Stimulated activated naive CD8-positive, alpha-beta T cell treated with anti-CD3 and anti-CD28 coated beads, Interleukin-15, Interleukin-2, amounts not matched to agents 100 ng/mL and 50 ng/mL, for 24 hours (primary cell): ENCODE measurements around the gene MRPL10.

Experiments used
- H3K27ac Mint-ChIP-seq: one replicate; pipeline ENCODE4 v1.8.0; 2021; ENCODE audit warnings: mild to moderate bottlenecking, mixed read lengths
- H3K27me3 Mint-ChIP-seq: one replicate; pipeline ENCODE4 v1.8.0; 2021; ENCODE audit warnings: mixed read lengths
- H3K36me3 Mint-ChIP-seq: one replicate; pipeline ENCODE4 v1.8.0; 2021; ENCODE audit warnings: low read depth, mixed read lengths
- H3K4me1 Mint-ChIP-seq: one replicate; pipeline ENCODE4 v1.8.0; 2021; ENCODE audit warnings: low read depth, mixed read lengths
- H3K4me3 Mint-ChIP-seq: one replicate; pipeline ENCODE4 v1.8.0; 2021; ENCODE audit warnings: mild to moderate bottlenecking, mixed read lengths
- H3K9me3 Mint-ChIP-seq: one replicate; pipeline ENCODE4 v1.8.0; 2021; ENCODE audit warnings: mixed read lengths

Gene MRPL10

DNA sequence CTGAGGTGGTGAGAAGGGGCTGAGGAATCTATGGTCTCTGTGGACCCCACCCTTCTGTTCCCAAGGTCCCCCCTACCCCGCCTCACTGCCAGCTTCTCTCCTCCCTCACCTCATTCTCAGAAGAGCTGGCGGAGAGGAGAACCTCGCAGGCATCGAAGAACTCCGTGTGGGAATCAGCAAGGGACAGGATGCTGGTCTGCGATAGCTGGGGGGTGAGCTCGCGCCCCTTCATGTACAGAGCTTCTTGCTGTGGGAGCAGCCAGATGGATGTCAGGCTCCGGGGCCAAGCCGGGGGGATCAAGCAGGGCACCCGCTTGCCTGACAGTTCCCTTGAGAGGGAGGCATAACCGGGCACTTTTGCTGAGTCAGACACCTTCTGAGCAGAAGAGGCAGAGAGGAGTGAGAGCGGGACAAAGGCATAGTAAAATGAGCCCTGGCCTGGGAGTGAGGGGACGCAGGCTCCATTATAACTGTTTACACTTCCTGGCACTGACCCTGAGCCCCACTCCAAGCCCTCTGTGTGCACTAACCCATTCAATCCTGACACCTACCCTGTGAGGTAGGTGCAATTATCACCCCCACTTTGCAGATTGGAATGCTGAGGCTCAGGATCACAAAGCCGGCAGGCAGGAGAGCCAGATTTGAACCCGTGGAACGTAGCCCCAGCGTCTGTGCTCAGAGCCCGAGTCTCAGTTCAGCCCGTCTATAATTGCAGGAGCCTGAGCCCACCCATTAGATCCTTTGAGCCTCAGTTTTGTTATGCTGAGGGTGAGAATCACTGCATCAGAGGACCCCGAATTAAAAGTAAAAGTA, 16.0 kb downstream of the MRPL10 start:
- Mint-ChIP-seq H3K27ac (no peak overlapping the region), H3K9me3 (no peaks in the 10 kb centered on the region), H3K27me3 (no peaks in the 10 kb centered on the region), H3K36me3 (peaks cover 34% of the 10 kb centered on the region), H3K4me3 (no peak overlapping the region), H3K4me1 (peaks cover 9% of the 10 kb centered on the region)

DNA sequence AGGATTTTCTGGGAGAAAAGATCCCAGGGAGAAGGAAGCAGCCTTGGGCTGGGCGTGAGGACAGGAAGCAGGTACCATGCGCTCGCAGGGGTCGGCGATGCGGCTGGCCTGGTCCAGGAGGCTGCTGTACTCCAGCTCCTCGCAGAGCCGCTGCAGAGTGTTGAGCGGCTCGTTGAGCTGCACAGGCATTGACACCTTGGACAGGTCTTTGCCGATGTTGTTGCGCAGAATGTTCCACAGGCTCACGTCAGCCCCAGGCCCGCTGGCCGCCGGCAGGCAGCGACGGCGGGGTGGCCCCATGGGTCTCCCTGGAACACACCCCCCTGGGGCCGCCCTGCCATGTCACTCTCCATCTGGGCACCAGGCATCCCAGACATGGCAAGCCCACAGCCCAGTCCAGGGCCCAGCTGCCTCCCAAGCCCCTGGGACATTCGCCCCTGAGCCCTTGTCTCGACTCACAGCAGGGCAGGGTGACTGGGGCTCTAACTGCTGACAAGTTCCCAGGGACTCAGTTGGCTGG, 17.8 kb downstream of the MRPL10 start:
- peaks cover 45% of the 10 kb centered on the region for H3K36me3 Mint-ChIP-seq
- H3K4me1 Mint-ChIP-seq: peaks cover 14% of the 10 kb centered on the region
- no peak overlapping the region for H3K27ac Mint-ChIP-seq
- no peaks in the 10 kb centered on the region for H3K27me3 Mint-ChIP-seq
- H3K4me3 Mint-ChIP-seq: no peak overlapping the region
- H3K9me3 Mint-ChIP-seq: no peaks in the 10 kb centered on the region

DNA sequence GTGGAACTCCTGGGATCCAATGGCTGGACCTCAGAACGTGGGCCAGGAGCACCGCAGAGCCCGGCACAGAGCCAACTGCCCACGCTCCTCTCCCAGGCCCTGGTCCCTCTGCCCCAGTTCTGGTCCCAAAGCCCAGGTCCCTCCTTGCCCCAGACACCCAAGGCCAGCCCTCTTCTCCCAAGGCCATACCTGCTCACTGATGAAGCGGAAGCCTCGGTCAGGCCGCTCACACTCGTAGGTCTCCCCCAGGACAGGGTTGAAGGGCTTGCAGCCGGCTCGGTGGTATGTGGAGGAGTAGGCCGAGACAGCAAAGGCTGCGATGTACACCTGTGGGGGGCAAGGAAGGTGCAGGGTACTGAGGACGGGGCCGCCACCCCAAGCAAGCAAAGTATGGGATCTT, 18.3 kb downstream of the MRPL10 start:
- Mint-ChIP-seq H3K27ac (no peak overlapping the region), H3K27me3 (no peaks in the 10 kb centered on the region), H3K36me3 (peaks cover 45% of the 10 kb centered on the region)

DNA sequence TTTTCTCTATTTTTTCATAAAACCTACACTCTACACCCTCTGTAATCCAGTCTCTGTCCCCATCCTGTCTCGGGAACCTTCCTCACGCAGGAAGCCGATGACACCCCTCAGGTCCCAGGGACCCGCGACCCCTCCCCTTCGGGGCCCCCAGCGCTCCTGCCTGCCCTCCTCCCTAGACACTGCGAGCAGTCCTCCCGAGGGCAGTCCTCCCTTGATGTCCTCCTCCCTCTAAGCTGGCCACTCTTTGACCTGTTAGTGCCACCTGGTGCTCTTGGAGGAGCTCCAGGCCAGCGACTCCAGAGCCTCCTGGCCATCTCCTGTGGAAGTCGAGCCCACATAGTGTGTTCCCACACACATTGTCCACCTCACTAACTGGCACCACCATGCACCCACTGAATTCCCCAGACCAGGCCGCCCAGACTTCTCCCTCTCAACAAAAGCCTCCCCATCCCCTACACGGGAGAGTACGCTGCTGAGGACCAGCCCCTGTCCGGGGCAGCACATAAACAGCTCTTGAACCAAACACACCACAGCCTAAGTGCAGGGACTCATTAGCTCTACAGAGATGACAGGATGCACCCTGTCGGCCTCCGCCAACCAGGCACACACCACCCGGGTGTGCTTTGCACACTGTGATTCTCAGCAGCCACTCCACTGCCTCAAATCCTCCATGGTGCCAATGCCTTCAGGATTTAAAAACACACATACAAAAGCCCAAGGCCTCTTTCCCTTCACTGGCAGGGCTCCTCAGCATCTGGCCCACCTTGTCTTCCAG, 19.0 kb downstream of the MRPL10 start:
- no peaks in the 10 kb centered on the region for H3K9me3 Mint-ChIP-seq
- peak overlapping the region; percentile 9 for H3K27ac Mint-ChIP-seq
- H3K4me3 Mint-ChIP-seq: no peak overlapping the region
- H3K36me3 Mint-ChIP-seq: peaks cover 46% of the 10 kb centered on the region
- peaks cover 14% of the 10 kb centered on the region for H3K4me1 Mint-ChIP-seq
- H3K27me3 Mint-ChIP-seq: no peaks in the 10 kb centered on the region

More for the DNA sequence above, 18.3 kb downstream of the MRPL10 start:
- Mint-ChIP-seq H3K9me3 (no peaks in the 10 kb centered on the region), H3K4me1 (peaks cover 14% of the 10 kb centered on the region), H3K4me3 (no peak overlapping the region)

DNA sequence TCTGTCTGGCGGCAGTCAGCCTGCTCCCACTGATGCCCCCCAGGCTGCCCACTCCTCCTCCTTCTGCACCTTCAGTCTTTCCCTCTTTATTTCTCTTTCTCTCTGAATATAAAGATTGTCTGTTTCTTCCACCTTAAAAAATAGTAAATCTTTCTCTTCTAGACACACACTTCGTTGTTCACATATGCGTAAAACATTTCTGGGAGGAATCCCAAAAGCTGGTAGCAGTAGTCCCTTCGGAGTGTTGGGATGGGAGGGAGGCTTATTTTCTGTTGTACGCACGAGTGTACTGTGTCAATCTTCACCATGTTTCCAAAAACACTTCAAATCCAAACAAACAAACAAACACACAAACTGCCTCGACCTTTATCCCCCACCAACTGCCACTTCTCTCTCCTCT, 19.6 kb downstream of the MRPL10 start:
- Mint-ChIP-seq H3K4me3 (no peak overlapping the region), H3K36me3 (peaks cover 47% of the 10 kb centered on the region), H3K27me3 (no peaks in the 10 kb centered on the region), H3K27ac (peak overlapping the region; percentile 41), H3K4me1 (peaks cover 14% of the 10 kb centered on the region), H3K9me3 (no peaks in the 10 kb centered on the region)

DNA sequence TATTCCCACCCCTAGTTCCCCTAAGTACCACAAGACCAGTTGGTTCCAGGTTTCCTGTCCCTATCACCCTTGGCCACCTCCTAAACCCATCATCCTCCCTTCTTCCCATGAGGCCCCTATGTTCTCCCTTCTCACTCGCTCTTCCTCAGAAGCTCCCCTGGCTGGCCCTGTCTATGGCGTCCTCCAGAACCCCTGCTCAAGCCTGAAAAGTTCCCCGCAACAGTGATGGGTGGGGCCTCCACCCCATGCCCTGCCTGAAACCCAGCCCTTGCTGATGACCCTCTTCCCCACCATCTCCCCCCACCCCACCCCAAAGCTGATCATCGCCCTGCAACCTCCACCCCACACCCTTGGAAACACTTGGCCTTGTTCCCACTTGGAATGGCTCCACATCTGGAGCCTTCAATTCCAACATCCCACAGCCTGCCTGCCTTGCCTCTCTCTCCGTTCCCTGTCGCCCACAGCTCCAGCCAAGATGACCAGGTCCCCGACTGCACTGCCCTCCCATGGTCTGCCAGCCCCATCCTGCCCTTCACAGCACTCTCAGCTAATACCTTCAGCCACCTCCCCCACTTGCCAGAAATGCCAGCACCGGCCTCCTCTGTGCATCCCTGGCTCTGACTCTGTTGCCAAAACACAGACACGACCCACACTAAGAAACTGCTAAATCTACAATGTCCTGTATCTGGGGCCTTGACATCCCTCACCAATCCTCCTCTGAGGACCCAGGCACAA, 20.3 kb downstream of the MRPL10 start:
- Mint-ChIP-seq H3K4me3 (no peak overlapping the region), H3K4me1 (peaks cover 14% of the 10 kb centered on the region), H3K9me3 (no peaks in the 10 kb centered on the region), H3K27me3 (no peaks in the 10 kb centered on the region), H3K36me3 (peaks cover 46% of the 10 kb centered on the region), H3K27ac (peak overlapping the region; percentile 22)

DNA sequence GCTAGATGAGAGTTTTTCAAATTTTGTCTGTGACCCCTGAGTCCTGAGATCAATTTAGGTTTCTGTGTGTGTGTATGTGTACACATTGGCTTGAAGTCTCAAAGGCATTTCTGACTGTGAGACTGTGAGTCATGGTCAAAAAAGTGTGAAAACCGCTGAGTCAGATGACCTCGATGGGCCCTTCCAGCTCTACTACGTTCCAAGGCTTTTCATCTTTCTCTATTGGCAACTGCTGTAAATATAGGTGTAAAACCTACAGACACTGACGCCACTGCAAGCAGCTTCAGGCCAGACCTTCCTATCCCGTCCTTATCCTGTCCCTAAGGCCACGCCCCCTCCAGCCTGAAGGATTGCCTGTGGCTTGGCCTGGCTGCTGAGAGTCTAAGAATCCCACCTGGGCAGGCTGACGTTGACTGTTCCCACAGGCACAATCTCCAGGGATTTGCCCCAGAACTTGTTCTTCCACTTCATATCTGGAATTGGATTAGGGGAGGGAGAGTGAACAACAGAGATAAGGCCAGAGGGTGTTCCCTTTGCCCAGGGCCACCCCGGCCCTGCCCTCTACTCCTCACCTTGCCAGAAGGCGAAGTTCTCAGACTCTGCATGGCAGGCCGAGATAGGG, 21.0 kb downstream of the MRPL10 start:
- H3K27me3 Mint-ChIP-seq: no peaks in the 10 kb centered on the region
- peaks cover 14% of the 10 kb centered on the region for H3K4me1 Mint-ChIP-seq
- H3K27ac Mint-ChIP-seq: no peak overlapping the region
- H3K4me3 Mint-ChIP-seq: no peak overlapping the region
- no peaks in the 10 kb centered on the region for H3K9me3 Mint-ChIP-seq
- peaks cover 46% of the 10 kb centered on the region for H3K36me3 Mint-ChIP-seq

DNA sequence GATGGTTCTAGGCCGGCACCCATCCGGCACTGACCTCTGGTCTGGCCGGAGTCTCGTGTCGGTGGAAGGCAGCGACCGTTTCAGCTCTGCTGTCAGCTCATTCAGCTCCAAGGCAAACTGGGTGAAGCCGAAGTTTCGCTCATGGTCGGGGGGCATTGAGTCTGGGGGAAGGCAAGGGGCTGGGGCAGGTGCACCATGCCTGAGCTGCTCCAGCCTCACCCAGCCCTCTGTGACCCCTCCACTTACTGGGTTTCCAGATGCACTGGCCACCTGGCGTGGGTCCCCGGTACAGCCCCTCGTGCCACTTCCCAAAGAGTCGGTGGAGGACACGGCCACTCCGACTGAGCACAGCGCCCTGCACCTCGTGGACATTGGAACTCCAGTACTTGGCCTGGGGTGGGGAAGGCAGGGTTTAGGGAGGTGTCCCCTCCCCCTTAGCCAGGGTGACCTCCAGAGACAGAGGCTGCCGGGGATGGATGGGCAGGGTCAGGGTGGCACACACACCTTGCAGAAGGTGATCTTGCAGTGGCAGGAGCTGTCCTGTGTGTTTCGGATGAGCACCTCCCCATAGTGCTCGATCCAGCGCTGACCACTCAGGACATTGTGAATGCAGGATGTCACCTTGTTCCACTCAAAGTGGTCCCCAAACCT, 22.4 kb downstream of the MRPL10 start:
- Mint-ChIP-seq H3K4me1 (peaks cover 14% of the 10 kb centered on the region), H3K9me3 (no peaks in the 10 kb centered on the region), H3K36me3 (peaks cover 46% of the 10 kb centered on the region), H3K27me3 (no peaks in the 10 kb centered on the region), H3K27ac (no peak overlapping the region), H3K4me3 (no peak overlapping the region)

DNA sequence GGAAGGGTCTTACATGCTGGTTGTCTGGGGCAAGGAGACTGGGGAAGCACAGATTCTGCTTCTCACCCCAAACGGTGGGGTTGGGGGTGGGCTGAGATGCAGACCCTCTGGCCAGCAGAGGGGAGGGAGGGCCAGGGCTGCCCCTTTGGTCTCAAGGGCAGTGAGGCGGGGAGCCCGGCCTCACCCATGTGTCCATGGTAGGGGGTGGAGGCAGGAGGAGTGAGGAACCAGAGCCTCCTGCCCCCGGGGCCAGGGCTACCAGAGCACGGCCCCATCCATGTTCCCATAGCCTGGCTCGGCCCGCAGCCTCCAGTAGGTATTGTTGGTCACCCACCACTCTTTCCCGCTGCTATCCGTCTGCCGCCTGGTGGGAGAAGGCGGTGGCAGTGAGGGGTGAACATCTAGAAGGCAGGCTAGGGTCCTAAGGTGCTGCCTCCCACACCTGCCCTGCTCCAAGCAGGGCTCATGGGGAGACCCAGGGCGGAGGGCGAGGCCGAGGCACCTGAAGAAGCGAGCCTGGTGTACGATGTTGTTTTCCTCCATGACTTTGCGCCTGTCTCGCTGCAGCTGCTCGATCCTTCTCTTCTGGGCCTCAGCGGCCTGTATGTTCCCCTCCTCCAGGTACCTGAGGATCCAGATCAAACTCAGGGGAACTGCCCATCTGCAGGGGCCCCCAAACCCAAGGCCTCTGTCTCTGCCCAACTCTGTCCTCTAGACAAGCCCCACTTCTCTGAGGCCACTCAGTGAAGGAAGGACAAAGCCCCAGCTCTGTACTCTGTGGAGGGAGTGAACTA, 23.1 kb downstream of the MRPL10 start:
- Mint-ChIP-seq H3K4me1 (peaks cover 14% of the 10 kb centered on the region), H3K36me3 (peaks cover 46% of the 10 kb centered on the region), H3K9me3 (no peaks in the 10 kb centered on the region), H3K27ac (no peak overlapping the region), H3K4me3 (no peak overlapping the region), H3K27me3 (no peaks in the 10 kb centered on the region)

DNA sequence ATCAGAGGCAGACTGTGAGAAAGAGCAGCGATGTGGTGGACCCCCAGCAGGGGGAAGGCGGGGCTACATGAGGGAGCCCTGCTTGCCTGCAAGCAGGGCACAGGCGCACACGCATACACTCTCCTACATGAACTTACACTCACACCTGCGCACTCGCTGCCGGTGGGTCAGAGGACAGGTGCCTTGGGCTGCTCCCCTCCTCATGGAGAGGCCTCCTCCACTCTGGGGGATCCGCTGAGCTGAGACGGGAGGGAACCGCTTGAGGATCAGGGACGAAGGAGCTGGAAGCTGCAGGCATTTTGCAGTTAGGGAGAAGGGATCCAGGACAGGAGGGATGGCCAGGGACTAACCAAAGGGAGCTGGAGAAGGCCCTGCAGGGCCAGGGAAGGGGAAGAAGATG, 23.9 kb downstream of the MRPL10 start:
- no peaks in the 10 kb centered on the region for H3K27me3 Mint-ChIP-seq
- peaks cover 38% of the 10 kb centered on the region for H3K36me3 Mint-ChIP-seq
- H3K27ac Mint-ChIP-seq: no peak overlapping the region
- H3K4me3 Mint-ChIP-seq: no peak overlapping the region
- H3K4me1 Mint-ChIP-seq: peaks cover 14% of the 10 kb centered on the region
- no peaks in the 10 kb centered on the region for H3K9me3 Mint-ChIP-seq

DNA sequence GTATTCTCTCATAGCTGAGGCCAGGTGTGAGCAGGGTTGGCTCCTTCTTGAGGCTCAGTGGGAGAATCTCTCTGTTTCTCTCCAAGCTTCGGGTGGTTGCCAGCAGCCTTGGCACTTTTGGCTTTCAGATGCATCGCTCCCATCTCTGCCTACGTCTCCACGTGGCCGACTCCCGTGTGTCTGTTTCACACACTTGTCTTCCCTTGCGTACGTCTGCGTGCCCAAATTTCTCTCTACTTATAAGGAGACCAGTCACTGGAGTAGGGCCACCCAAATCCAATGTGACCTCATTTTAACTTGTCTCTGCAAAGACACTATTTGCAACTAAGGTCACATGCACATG, 24.5 kb downstream of the MRPL10 start:
- Mint-ChIP-seq H3K4me1 (peaks cover 14% of the 10 kb centered on the region), H3K36me3 (peaks cover 32% of the 10 kb centered on the region), H3K27me3 (no peaks in the 10 kb centered on the region), H3K27ac (no peak overlapping the region), H3K9me3 (no peaks in the 10 kb centered on the region), H3K4me3 (no peak overlapping the region)

DNA sequence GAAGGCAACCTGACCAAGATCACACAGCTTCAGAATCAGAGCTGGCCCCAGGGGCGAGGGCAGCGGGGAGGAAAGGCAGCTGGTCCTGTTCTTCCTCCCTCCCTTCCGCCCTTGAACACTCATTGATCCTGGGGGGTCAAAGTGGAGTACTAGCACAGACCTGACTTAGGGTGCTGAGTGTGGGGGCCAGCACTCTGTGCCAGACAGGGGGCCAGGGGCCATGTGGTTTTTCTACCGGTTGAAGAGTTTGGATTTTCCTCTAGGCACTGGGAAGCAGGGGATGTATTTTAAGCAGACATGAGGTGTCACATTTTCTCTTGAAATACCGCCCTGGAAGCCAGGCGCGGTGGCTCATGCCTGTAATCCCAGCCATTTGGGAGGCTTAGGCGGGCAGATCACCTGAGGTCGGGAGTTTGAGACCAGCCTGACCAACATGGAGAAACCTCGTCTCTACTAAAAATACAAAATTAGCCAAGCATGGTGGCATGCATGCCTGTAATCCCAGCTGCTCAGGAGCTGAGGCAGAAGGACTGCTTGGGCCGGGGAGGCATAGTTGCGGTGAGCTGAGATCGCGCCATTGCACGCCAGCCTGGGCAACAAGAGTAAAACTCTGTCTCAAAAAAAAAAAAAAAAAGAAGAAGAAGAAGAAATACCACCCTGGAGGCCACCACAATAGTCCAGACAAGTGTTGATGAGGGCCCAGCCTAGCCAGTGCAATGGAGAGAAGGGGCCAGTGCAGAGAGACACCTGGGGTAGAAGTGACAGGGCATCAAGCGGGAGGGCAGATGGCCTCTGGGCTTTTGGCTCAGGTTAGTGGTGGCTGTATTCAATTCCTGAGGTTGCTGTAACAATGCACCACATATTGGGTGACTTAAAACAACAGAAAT, 25.1 kb downstream of the MRPL10 start:
- no peak overlapping the region for H3K27ac Mint-ChIP-seq
- peaks cover 26% of the 10 kb centered on the region for H3K36me3 Mint-ChIP-seq

DNA sequence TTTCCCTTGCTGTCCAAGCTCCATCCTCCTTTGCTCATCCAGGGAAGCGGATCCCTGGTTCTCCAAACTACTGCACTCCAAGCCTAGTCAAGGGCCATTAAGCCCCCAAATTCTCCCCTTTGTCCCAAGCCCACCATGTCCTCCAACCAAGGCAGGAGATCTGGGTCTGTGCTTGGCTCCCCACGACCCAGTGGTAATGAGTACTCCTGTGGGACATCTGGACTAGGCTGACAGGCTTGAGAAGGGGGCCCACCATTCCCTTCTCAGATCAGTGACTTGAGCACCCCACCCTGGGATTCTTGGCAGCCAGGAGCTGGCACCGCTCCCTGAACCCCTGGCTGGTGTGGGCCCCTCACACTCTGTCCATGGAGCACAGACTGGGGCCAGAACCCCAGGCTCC, 26.9 kb downstream of the MRPL10 start:
- no peaks in the 10 kb centered on the region for H3K4me1 Mint-ChIP-seq
- H3K4me3 Mint-ChIP-seq: no peak overlapping the region
- no peaks in the 10 kb centered on the region for H3K27me3 Mint-ChIP-seq
- H3K36me3 Mint-ChIP-seq: peaks cover 14% of the 10 kb centered on the region
- H3K9me3 Mint-ChIP-seq: no peaks in the 10 kb centered on the region
- H3K27ac Mint-ChIP-seq: no peak overlapping the region

More for the DNA sequence above, 25.1 kb downstream of the MRPL10 start:
- H3K9me3 Mint-ChIP-seq: no peaks in the 10 kb centered on the region
- no peaks in the 10 kb centered on the region for H3K27me3 Mint-ChIP-seq
- H3K4me3 Mint-ChIP-seq: no peak overlapping the region
- H3K4me1 Mint-ChIP-seq: peaks cover 8% of the 10 kb centered on the region
